ENCODE measurements around the gene DEPDC5.

DEPDC5 gene

GRCh38 chr22:31742682-31743081 lies 11.1 kb upstream of the DEPDC5 start:
- Mint-ChIP-seq H3K9me3 (no peaks in the 10 kb centered on the region), H3K36me3 (ENCODE audit: low read depth) (peaks cover 76% of the 10 kb centered on the region), H3K4me3 (no peak overlapping the region), H3K27me3 (ENCODE audit: low read depth, poor library complexity) (no peaks in the 10 kb centered on the region), H3K27ac (no peak overlapping the region), H3K4me1 (peaks cover 11% of the 10 kb centered on the region)
- TF ChIP-seq CTCF (IDR thresholded peaks at IDR 0.05) = no peak
- DNase-seq = no peak

GRCh38 chr22:31743871-31744270 lies 9.9 kb upstream of the DEPDC5 start:
- DNase-seq = no peak
- TF ChIP-seq CTCF (IDR thresholded peaks at IDR 0.05) = no peak
- Mint-ChIP-seq H3K9me3 (no peaks in the 10 kb centered on the region), H3K27ac (no peak overlapping the region), H3K4me1 (peaks cover 18% of the 10 kb centered on the region), H3K36me3 (ENCODE audit: low read depth) (peaks cover 70% of the 10 kb centered on the region), H3K4me3 (no peak overlapping the region), H3K27me3 (ENCODE audit: low read depth, poor library complexity) (no peaks in the 10 kb centered on the region)

- no peak for DNase-seq
- Mint-ChIP-seq H3K27me3 (ENCODE audit: low read depth, poor library complexity) (no peaks in the 10 kb centered on the region), H3K27ac (peak overlapping the region; percentile 78), H3K36me3 (ENCODE audit: low read depth) (peaks cover 41% of the 10 kb centered on the region), H3K4me3 (peak overlapping the region; percentile 93), H3K4me1 (peaks cover 37% of the 10 kb centered on the region), H3K9me3 (no peaks in the 10 kb centered on the region)
- TF ChIP-seq CTCF (IDR thresholded peaks at IDR 0.05) = no peak
Observed at GRCh38 chr22:31747441-31747840, 6.4 kb upstream of the DEPDC5 start.

GRCh38 chr22:31748490-31748889 lies 5.3 kb upstream of the DEPDC5 start:
- H3K9me3 Mint-ChIP-seq = no peaks in the 10 kb centered on the region
- no peaks in the 10 kb centered on the region for H3K27me3 Mint-ChIP-seq (ENCODE audit: low read depth, poor library complexity)
- peaks cover 31% of the 10 kb centered on the region for H3K36me3 Mint-ChIP-seq (ENCODE audit: low read depth)
- peak overlapping the region; percentile 91 for H3K27ac Mint-ChIP-seq
- no peak for DNase-seq
- peaks cover 48% of the 10 kb centered on the region for H3K4me1 Mint-ChIP-seq
- TF ChIP-seq CTCF (IDR thresholded peaks at IDR 0.05) = no peak
- H3K4me3 Mint-ChIP-seq = peak overlapping the region; percentile 93

GRCh38 chr22:31749636-31750364 lies 4.0 kb upstream of the DEPDC5 start, which contains the start of gene PRR14L:
Gene PRR14L, minus strand, starts transcription at chr22:31750132. Its CDS starts 11,272 bp downstream, at chr22:31738860.
- Mint-ChIP-seq H3K27ac (peak within 1 kb of the TSS; percentile 91), H3K4me3 (peak within 1 kb of the TSS; percentile 93), H3K27me3 (ENCODE audit: low read depth, poor library complexity) (no peaks in the 10 kb centered on the region), H3K4me1 (peaks cover 57% of the 10 kb centered on the region), H3K36me3 (ENCODE audit: low read depth) (peaks cover 20% of the 10 kb centered on the region), H3K9me3 (no peaks in the 10 kb centered on the region)
- TF ChIP-seq CTCF (IDR thresholded peaks at IDR 0.05) = no peak
- DNase-seq = peak; percentile 99
